ENCODE measurements around the gene CFAP90. TPM values are rescaled to one million over a fixed set of nuclear protein-coding genes. Genes with fewer than 3 reads are reported as not detected.

The CFAP90 gene
- total RNA-seq, 1 donor from 2014 or later = 5.3 TPM

DNA sequence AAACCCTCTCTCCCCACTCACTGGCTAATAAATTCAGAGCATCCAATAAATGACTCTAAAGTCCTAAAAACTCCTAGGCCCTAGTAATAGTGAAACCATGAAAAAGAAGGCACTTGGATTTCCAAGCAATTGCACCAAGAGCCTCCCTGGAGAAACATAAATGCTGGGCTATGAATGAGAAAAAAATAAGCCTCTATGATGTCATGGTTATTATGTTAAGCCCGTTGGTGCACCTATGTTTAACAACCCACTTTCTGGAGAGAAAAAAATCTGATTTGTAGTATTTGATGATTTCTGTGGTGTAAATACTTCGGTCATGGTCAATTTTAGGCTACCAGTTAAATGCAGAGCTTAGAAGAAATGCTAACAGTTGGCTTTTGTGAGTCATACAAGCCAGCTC, 8.4 kb downstream of the CFAP90 start:
- Mint-ChIP-seq H3K27ac (no peak overlapping the region), H3K27me3 (peaks cover 11% of the 10 kb centered on the region), H3K36me3 (peaks cover 5% of the 10 kb centered on the region), H3K4me3 (no peak overlapping the region), H3K4me1 (ENCODE audit: unreplicated experiment) (no peaks in the 10 kb centered on the region), H3K9me3 (peaks cover 5% of the 10 kb centered on the region)
- TF ChIP-seq, protein P1, sequence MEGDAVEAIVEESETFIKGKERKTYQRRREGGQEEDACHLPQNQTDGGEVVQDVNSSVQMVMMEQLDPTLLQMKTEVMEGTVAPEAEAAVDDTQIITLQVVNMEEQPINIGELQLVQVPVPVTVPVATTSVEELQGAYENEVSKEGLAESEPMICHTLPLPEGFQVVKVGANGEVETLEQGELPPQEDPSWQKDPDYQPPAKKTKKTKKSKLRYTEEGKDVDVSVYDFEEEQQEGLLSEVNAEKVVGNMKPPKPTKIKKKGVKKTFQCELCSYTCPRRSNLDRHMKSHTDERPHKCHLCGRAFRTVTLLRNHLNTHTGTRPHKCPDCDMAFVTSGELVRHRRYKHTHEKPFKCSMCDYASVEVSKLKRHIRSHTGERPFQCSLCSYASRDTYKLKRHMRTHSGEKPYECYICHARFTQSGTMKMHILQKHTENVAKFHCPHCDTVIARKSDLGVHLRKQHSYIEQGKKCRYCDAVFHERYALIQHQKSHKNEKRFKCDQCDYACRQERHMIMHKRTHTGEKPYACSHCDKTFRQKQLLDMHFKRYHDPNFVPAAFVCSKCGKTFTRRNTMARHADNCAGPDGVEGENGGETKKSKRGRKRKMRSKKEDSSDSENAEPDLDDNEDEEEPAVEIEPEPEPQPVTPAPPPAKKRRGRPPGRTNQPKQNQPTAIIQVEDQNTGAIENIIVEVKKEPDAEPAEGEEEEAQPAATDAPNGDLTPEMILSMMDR (conservative IDR thresholded peaks at IDR 0.05) = no peak
- no peak for DNase-seq (ENCODE audit: extremely low spot score, unreplicated experiment)

DNA sequence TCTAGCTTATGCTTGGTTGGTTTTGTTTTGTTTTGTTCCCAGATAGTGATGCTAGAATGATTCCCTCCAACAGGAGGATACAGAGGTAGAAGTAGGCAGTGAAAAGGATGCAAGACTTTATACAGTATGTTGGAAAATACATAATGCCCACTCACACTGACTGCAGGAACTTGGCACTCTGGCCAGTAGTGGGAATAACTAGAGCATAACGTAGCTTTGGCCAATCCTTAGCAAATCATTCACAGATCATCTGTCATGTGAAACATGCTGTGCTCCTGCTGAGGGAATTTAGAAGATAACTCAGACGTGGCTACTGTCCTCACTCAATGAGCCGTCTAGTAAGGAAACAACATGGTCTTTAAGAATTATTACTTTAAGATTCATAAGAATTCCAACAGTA, 13.5 kb downstream of the CFAP90 start:
- no peak overlapping the region for H3K27ac Mint-ChIP-seq
- H3K9me3 Mint-ChIP-seq = peaks cover 5% of the 10 kb centered on the region
- TF ChIP-seq, protein P1 (conservative IDR thresholded peaks at IDR 0.05) = no peak
- no peak for DNase-seq (ENCODE audit: extremely low spot score, unreplicated experiment)
- no peaks in the 10 kb centered on the region for H3K27me3 Mint-ChIP-seq
- H3K36me3 Mint-ChIP-seq = peaks cover 7% of the 10 kb centered on the region
- no peak overlapping the region for H3K4me3 Mint-ChIP-seq
- no peaks in the 10 kb centered on the region for H3K4me1 Mint-ChIP-seq (ENCODE audit: unreplicated experiment)

DNA sequence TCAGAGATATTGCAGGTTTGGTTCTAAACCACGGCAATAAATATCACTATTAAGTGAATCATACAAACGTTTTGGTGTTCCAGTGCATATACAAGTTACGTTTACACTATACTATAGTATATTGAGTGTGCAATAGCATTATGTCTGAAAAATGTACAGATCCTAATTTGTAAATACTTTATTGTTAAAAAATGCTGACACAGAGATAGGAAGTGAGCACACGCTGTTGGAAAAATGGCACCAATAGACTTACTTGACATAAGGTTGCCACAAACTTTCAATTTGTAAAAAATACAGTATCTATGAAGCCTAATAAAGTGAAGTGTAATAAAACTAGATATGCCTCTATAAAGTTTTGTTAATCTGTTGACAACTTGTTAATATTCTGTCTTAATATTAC, 16.0 kb downstream of the CFAP90 start:
- Mint-ChIP-seq H3K4me1 (ENCODE audit: unreplicated experiment) (no peaks in the 10 kb centered on the region), H3K9me3 (no peaks in the 10 kb centered on the region), H3K27ac (no peak overlapping the region), H3K4me3 (no peak overlapping the region), H3K27me3 (no peaks in the 10 kb centered on the region), H3K36me3 (peaks cover 3% of the 10 kb centered on the region)
- TF ChIP-seq, protein P1 (conservative IDR thresholded peaks at IDR 0.05) = no peak
- DNase-seq (ENCODE audit: extremely low spot score, unreplicated experiment) = no peak

DNA sequence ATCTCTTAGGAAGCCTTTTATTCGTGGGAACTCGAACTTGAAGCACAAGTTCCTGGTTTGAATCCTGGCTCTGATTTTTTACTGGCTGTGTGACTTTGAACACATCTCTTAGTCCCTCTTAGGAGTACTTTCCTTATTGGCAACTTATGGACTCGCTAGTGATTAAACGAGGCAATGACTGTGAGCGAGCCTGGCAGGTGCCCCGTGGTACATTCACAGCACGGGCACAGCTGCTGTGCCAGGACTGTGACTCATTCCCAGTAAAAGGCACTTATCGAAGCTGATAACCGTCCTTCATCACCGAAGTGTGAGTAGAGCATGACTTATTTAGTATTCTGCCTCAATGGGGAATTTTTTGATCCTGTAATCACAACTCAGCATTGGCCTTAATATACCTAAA, 22.7 kb downstream of the CFAP90 start:
- H3K9me3 Mint-ChIP-seq = no peaks in the 10 kb centered on the region
- H3K4me3 Mint-ChIP-seq = no peak overlapping the region
- H3K36me3 Mint-ChIP-seq = peaks cover 3% of the 10 kb centered on the region
- no peak overlapping the region for H3K27ac Mint-ChIP-seq
- no peaks in the 10 kb centered on the region for H3K4me1 Mint-ChIP-seq (ENCODE audit: unreplicated experiment)
- DNase-seq (ENCODE audit: extremely low spot score, unreplicated experiment) = no peak
- no peaks in the 10 kb centered on the region for H3K27me3 Mint-ChIP-seq
- TF ChIP-seq, protein P1 (conservative IDR thresholded peaks at IDR 0.05) = no peak

DNA sequence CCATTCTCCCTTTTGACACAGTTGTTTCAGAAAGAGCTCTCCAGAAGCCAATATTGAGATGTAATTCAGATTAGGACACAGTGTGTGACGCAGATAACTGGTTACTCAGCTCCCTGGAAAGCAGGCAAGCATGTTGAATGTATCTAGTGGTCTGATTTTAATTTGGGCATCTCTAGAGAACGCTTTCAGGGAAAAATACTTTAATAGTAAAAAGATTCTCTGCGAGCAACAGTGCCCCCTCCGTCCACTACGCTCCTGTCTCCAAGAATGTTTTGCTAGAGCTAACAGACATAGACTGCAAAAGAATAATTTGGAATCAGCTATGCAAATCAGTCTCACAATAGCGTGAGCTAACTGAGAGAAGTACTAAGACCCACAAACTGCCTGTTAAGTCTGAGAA, 23.3 kb downstream of the CFAP90 start:
- Mint-ChIP-seq H3K36me3 (no peaks in the 10 kb centered on the region), H3K27ac (no peak overlapping the region), H3K27me3 (no peaks in the 10 kb centered on the region), H3K9me3 (no peaks in the 10 kb centered on the region), H3K4me1 (ENCODE audit: unreplicated experiment) (no peaks in the 10 kb centered on the region), H3K4me3 (no peak overlapping the region)
- TF ChIP-seq, protein P1 (conservative IDR thresholded peaks at IDR 0.05) = no peak
- DNase-seq (ENCODE audit: extremely low spot score, unreplicated experiment) = no peak

DNA sequence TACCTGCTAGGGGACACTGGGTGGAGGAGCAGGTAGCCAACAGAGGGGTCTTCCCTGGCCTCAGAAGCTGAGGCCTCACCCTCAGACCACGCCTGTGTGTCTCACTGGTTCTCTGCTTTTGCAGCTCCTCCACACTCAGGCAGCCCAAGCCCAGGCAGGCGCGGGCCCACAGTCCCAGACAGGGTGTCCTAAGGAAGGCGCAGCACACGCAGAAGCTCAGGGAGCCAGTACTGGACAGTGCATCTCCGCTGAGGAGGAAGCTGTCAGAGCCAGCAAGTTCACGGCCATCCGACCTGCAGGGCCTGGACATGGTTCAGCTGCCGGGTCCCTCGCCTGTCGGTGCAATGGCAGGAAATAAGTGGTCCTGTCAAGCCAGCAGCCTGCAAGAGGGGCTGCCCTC, 25.3 kb downstream of the CFAP90 start:
- TF ChIP-seq, protein P1 (conservative IDR thresholded peaks at IDR 0.05) = no peak
- no peaks in the 10 kb centered on the region for H3K36me3 Mint-ChIP-seq
- H3K4me1 Mint-ChIP-seq (ENCODE audit: unreplicated experiment) = no peaks in the 10 kb centered on the region
- H3K27me3 Mint-ChIP-seq = no peaks in the 10 kb centered on the region
- no peaks in the 10 kb centered on the region for H3K9me3 Mint-ChIP-seq
- H3K27ac Mint-ChIP-seq = no peak overlapping the region
- no peak overlapping the region for H3K4me3 Mint-ChIP-seq
- DNase-seq (ENCODE audit: extremely low spot score, unreplicated experiment) = no peak
